GM11168 (cell line): ENCODE measurements around the gene RALB.
"Not testable (repeated sequence)": the region's sequence is repeated elsewhere in the genome, so short reads cannot be mapped to it uniquely, and the experiment has no call there.

ENCODE experiments used
- in situ Hi-C: fragments of 300-500 bp; cut with MboI; formaldehyde crosslinking; loops from one replicate; pipeline ENCODE4 v1.12.0; 2022; ENCODE audit warnings: low sequenced_read_pairs; ENCODE audit not compliant: unreplicated experiment

Gene RALB

GRCh38 chr2:120224256-120224655 lies 28.4 kb upstream of the RALB start:
- in situ Hi-C loops, result loop anchor here (10.0 kb wide), 1 partner anchor 91 kb away; no protein-coding TSS in a partner anchor

GRCh38 chr2:120224735-120225548 lies 27.7 kb upstream of the RALB start:
- in situ Hi-C loops, result loop anchor here (10.0 kb wide), 1 partner anchor 90 kb away; no protein-coding TSS in a partner anchor

- in situ Hi-C loops, result loop anchor here (10.0 kb wide), 1 partner anchor 89 kb away; no protein-coding TSS in a partner anchor
Observed at GRCh38 chr2:120225549-120226065, 27.0 kb upstream of the RALB start.

- in situ Hi-C loops, result loop anchor here (10.0 kb wide), 1 partner anchor 88 kb away; no protein-coding TSS in a partner anchor
Observed at GRCh38 chr2:120226316-120226715, 26.3 kb upstream of the RALB start.

- in situ Hi-C loops, result loop anchor here (10.0 kb wide), 1 partner anchor 87 kb away; no protein-coding TSS in a partner anchor
Observed at GRCh38 chr2:120227111-120227991, 25.3 kb upstream of the RALB start.

GRCh38 chr2:120228503-120228902 lies 24.1 kb upstream of the RALB start:
- in situ Hi-C loops, result loop anchor here (10.0 kb wide), 1 partner anchor 86 kb away; no protein-coding TSS in a partner anchor

- in situ Hi-C loops, result loop anchor here (10.0 kb wide), 1 partner anchor 85 kb away; no protein-coding TSS in a partner anchor
Observed at GRCh38 chr2:120229341-120229740, 23.3 kb upstream of the RALB start.

GRCh38 chr2:120230515-120231471 lies 21.9 kb upstream of the RALB start:
- in situ Hi-C loops, result no loop called here

GRCh38 chr2:120231564-120231973 lies 21.1 kb upstream of the RALB start:
- in situ Hi-C loops, result no loop called here

- in situ Hi-C loops, result no loop called here
Observed at GRCh38 chr2:120231974-120232635, 20.5 kb upstream of the RALB start.

- in situ Hi-C loops, result no loop called here
Observed at GRCh38 chr2:120233292-120233691, 19.4 kb upstream of the RALB start.

- in situ Hi-C loops, result not testable (repeated sequence)
Observed at GRCh38 chr2:120235158-120235557, 17.5 kb upstream of the RALB start.

GRCh38 chr2:120235681-120236080 lies 17.0 kb upstream of the RALB start:
- in situ Hi-C loops, result no loop called here

- in situ Hi-C loops, result no loop called here
Observed at GRCh38 chr2:120236316-120236715, 16.3 kb upstream of the RALB start.

GRCh38 chr2:120236791-120237190 lies 15.9 kb upstream of the RALB start:
- in situ Hi-C loops, result no loop called here

- in situ Hi-C loops, result no loop called here
Observed at GRCh38 chr2:120237491-120237902, 15.2 kb upstream of the RALB start.

GRCh38 chr2:120238728-120239487 lies 13.7 kb upstream of the RALB start:
- in situ Hi-C loops, result no loop called here
